Uterus (tissue), 2 donors: ENCODE measurements around the gene PHYH.

Experiments
- POLR2A ChIP-seq, 2 donors: fragments of 450-650 bp; IDR thresholded peaks; one replicate each; pipeline ENCODE4 v1.6.1; 2016; ENCODE audit warnings: antibody characterized with exemption in 2 of 2, mild to moderate bottlenecking in 1 of 2, moderate library complexity in 1 of 2
- TF ChIP-seq, protein P1 (sequence below), 4 experiments: fragments of 200-600 bp in 2 of 4; fragments of 450-650 bp in 2 of 4; sonication (generic) in 2 of 4; IDR thresholded peaks; one replicate each; pipeline ENCODE4 v1.5.1; 2016 to 2019; ENCODE audit warnings: antibody characterized with exemption in 4 of 4, mild to moderate bottlenecking in 2 of 4, moderate library complexity in 1 of 4

DNA sequence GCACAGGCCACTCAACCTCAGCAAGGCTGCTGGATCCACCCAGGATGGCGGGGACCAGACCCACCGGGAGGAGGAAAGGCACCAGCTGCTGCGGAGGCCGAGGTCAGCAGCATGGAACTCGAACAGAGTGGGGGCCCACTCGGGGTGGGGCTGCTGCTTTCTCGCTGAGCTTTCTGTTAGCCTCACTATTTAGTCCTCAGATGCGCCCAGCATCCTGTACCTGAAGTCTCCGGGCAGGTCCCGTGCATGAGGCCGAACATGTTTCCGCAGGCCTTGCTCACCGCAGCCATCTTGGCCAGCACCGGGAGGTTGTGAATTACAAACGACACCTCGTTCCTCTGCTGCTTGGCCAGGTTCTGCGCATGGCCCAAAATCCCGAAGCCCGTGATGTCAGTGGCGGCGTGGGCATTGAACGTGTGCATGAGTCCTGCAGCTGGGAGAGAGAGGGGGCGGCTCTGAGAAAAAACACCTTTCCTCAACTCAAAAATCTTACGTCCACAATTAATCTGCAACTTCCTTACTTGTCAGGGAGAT lies 22.8 kb upstream of the PHYH start:
- TF ChIP-seq, protein P1, sequence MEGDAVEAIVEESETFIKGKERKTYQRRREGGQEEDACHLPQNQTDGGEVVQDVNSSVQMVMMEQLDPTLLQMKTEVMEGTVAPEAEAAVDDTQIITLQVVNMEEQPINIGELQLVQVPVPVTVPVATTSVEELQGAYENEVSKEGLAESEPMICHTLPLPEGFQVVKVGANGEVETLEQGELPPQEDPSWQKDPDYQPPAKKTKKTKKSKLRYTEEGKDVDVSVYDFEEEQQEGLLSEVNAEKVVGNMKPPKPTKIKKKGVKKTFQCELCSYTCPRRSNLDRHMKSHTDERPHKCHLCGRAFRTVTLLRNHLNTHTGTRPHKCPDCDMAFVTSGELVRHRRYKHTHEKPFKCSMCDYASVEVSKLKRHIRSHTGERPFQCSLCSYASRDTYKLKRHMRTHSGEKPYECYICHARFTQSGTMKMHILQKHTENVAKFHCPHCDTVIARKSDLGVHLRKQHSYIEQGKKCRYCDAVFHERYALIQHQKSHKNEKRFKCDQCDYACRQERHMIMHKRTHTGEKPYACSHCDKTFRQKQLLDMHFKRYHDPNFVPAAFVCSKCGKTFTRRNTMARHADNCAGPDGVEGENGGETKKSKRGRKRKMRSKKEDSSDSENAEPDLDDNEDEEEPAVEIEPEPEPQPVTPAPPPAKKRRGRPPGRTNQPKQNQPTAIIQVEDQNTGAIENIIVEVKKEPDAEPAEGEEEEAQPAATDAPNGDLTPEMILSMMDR (IDR thresholded peaks at IDR 0.05): no peak
- no peak for TF ChIP-seq POLR2A (IDR thresholded peaks at IDR 0.05)
